Fibroblast of lung (primary cell): ENCODE data around the gene SEC14L5. TPM values are rescaled to one million over a fixed set of nuclear protein-coding genes. Genes with fewer than 3 reads are reported as not detected.
"Not testable (repeated sequence)": the region's sequence is repeated elsewhere in the genome, so short reads cannot be mapped to it uniquely, and the experiment has no call there.

Experiments
- DNase-seq, 2 donors: peaks; one replicate each; pipeline versions ENCODE4 v3.0.0 to v3.0.0-alpha.2; 2010; ENCODE audit warnings: low read depth in 2 of 2
- H2AFZ ChIP-seq: 2 replicates; pipeline ENCODE4 v1.5.1; 2012; ENCODE audit warnings: low read length, control low read depth, inconsistent platforms
- H3K27ac ChIP-seq: 2 replicates; pipeline ENCODE4 v1.5.1; 2011; ENCODE audit warnings: low read length, control low read depth; ENCODE audit not compliant: insufficient read depth
- H3K27me3 ChIP-seq: 2 replicates; pipeline ENCODE4 v1.5.1; 2011; ENCODE audit warnings: mild to moderate bottlenecking, low read length; ENCODE audit not compliant: control insufficient read depth, insufficient read depth
- H3K36me3 ChIP-seq: 2 replicates; pipeline ENCODE4 v1.5.1; 2011; ENCODE audit warnings: low read length; ENCODE audit not compliant: control insufficient read depth, insufficient read depth
- H3K4me1 ChIP-seq: 2 replicates; pipeline ENCODE4 v1.5.1; 2011; ENCODE audit warnings: low read length; ENCODE audit not compliant: control insufficient read depth, insufficient read depth; ENCODE audit errors: extremely low read depth
- H3K4me2 ChIP-seq: 2 replicates; pipeline ENCODE4 v1.5.1; 2011; ENCODE audit warnings: low read length, control low read depth; ENCODE audit not compliant: insufficient read depth; ENCODE audit errors: extremely low read depth
- H3K4me3 ChIP-seq, 4 experiments: fragments of 200-600 bp in 1 of 4; sonication (generic) in 1 of 4; replicated peaks in 1 of 4; 2 replicates each; pipeline ENCODE4 v1.5.1; 2011 to 2016; ENCODE audit warnings: low read length in 4 of 4, low read depth in 3 of 4, mild to moderate bottlenecking in 3 of 4, control low read depth in 2 of 4, inconsistent platforms in 1 of 4, mixed read lengths in 1 of 4; ENCODE audit not compliant: insufficient read depth in 1 of 4; ENCODE audit errors: control extremely low read depth in 1 of 4
- H3K79me2 ChIP-seq: 2 replicates; pipeline ENCODE4 v1.5.1; 2012; ENCODE audit warnings: mild to moderate bottlenecking, low read length, inconsistent platforms; ENCODE audit not compliant: control insufficient read depth, insufficient read depth
- H3K9ac ChIP-seq: 2 replicates; pipeline ENCODE4 v1.5.1; 2011; ENCODE audit warnings: mild to moderate bottlenecking, low read length, control low read depth; ENCODE audit not compliant: insufficient read depth
- H3K9me3 ChIP-seq: 2 replicates; pipeline ENCODE4 v1.5.1; 2012; ENCODE audit warnings: low read depth, low read length; ENCODE audit not compliant: control insufficient read depth, insufficient read depth
- H4K20me1 ChIP-seq: 2 replicates; pipeline ENCODE4 v1.5.1; 2011; ENCODE audit warnings: low read length; ENCODE audit not compliant: control insufficient read depth, insufficient read depth; ENCODE audit errors: extremely low read depth
- CTCF ChIP-seq, 2 donors: IDR thresholded peaks in 1 of 2; conservative IDR thresholded peaks in 1 of 2; 1 replicate in 1 of 2; 2 replicates in 1 of 2; pipeline ENCODE4 v1.5.1; 2011 to 2012; ENCODE audit warnings: low read length in 2 of 2, control low read depth in 1 of 2, inconsistent platforms in 1 of 2, low read depth in 1 of 2, mild to moderate bottlenecking in 1 of 2
- EZH2 ChIP-seq: IDR thresholded peaks from 2 replicates; pipeline ENCODE4 v1.5.1; 2012; ENCODE audit warnings: low read length, control low read depth, mild to moderate bottlenecking; ENCODE audit errors: missing control alignments
- polyA plus RNA-seq, 2 donors: library from polyadenylated mRNA; depleted of rRNA in 1 of 2; stranded (reverse) in 1 of 2; unstranded in 1 of 2; fragments of >200 nt; gene quantifications; 2 replicates each; pipeline ENCODE4 v1.2.1, GENCODE V29; 2011 to 2012; ENCODE audit warnings: missing spikeins in 1 of 2
- total RNA-seq: library from RNA; depleted of rRNA; stranded (reverse); fragments of >200 nt; gene quantifications from 2 replicates; pipeline ENCODE4 v1.2.1, GENCODE V29; 2014

Gene SEC14L5
- total and polyA plus RNA-seq, 2 donors (not counting 1 experiment from before 2014, with no cell fraction given), result 0.05 to 0.99 TPM

DNA sequence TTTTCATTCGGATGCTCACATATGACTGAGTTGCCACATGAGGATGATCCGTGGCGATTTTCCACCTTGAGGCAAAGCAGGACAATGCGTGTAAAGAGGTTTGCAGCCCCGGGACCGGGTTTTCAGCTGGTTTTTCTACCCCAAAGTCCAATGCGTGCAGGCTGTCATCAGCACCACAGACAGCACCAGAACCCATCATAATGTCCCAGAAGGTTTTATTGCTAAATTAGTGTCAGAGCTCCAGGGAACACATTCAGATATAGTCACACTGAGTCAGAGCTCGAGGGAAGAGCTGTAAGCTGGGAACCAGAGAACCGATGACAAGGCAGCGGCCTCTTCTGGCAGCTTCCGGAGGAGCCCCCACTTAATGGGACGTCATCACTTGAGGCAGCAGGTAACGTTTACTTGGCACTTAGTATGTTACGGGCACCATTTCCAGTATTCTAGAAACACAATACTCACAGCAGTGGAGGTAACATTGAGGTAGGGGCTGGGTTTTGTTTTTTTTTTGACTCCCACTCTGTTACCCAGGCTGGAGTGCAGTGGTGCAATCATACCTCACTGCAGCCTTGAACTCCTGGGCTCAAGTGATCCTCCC, 84.5 kb downstream of the SEC14L5 start:
- H3K27me3 ChIP-seq, result no peaks in the 10 kb centered on the region
- H3K9ac ChIP-seq, result no peak overlapping the region
- H3K27ac ChIP-seq, result no peak overlapping the region
- no peak overlapping the region for H2AFZ ChIP-seq
- DNase-seq, result peak in 1 of 2 donors; percentile 67
- H3K4me1 ChIP-seq, result no peaks in the 10 kb centered on the region
- no peaks in the 10 kb centered on the region for H4K20me1 ChIP-seq
- no peaks in the 10 kb centered on the region for H3K36me3 ChIP-seq
- TF ChIP-seq EZH2 (no peak), CTCF (conservative IDR thresholded peaks at IDR 0.05 in 1 of 2, IDR thresholded peaks at IDR 0.05 in 1 of 2; ENCODE audit: low read depth in 1 of 2, low read length in 2 of 2) (no peak)
- no peak overlapping the region for H3K4me2 ChIP-seq
- no peaks in the 10 kb centered on the region for H3K9me3 ChIP-seq
- no peak overlapping the region for H3K4me3 ChIP-seq
- no peaks in the 10 kb centered on the region for H3K79me2 ChIP-seq

DNA sequence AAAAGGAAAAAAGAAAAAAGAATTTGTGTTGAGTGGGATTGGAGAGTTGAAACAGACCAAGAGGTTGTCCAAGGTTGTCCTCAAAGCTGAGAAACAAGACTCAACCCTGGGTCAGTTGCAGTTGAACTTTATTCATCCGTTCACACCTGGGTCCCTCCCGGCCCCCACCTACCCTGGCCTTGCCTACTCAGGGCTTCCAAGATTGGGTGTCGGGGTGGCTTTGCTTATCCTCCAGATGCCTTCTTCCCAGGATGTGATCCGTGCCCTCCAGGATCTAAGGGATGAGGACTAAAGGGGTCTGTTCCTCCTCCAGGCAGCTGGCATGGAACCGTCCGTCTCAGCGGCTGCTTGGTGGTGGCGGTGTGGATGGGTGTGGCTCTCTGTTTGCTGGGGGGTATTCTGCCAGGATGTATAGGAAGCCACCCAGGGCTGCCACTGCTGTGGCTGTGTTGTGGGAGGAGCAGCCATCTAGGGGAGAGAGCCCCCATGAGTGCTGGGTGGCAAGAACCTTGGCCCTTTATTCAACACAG, 85.9 kb downstream of the SEC14L5 start:
- DNase-seq, result no peak
- H3K4me2 ChIP-seq, result no peak overlapping the region
- H3K36me3 ChIP-seq, result no peaks in the 10 kb centered on the region
- no peak overlapping the region for H3K4me3 ChIP-seq
- H3K4me1 ChIP-seq, result no peaks in the 10 kb centered on the region
- no peaks in the 10 kb centered on the region for H3K79me2 ChIP-seq
- no peaks in the 10 kb centered on the region for H3K27me3 ChIP-seq
- no peak overlapping the region for H2AFZ ChIP-seq
- no peaks in the 10 kb centered on the region for H4K20me1 ChIP-seq
- no peak overlapping the region for H3K9ac ChIP-seq
- H3K27ac ChIP-seq, result no peak overlapping the region
- no peaks in the 10 kb centered on the region for H3K9me3 ChIP-seq
- TF ChIP-seq CTCF (conservative IDR thresholded peaks at IDR 0.05 in 1 of 2, IDR thresholded peaks at IDR 0.05 in 1 of 2; ENCODE audit: low read depth in 1 of 2, low read length in 2 of 2) (no peak), EZH2 (no peak)

- H4K20me1 ChIP-seq, H3K9ac ChIP-seq, H3K79me2 ChIP-seq, H3K27ac ChIP-seq, H3K4me2 ChIP-seq, H3K27me3 ChIP-seq, H3K4me3 ChIP-seq, DNase-seq, H3K4me1 ChIP-seq, H3K9me3 ChIP-seq, H3K36me3 ChIP-seq, H2AFZ ChIP-seq: not testable (repeated sequence)
Measured at GRCh38 chr16:5044581-5044980, 86.5 kb downstream of the SEC14L5 start.
